ENCODE data around the gene STK10.

The STK10 gene

DNA sequence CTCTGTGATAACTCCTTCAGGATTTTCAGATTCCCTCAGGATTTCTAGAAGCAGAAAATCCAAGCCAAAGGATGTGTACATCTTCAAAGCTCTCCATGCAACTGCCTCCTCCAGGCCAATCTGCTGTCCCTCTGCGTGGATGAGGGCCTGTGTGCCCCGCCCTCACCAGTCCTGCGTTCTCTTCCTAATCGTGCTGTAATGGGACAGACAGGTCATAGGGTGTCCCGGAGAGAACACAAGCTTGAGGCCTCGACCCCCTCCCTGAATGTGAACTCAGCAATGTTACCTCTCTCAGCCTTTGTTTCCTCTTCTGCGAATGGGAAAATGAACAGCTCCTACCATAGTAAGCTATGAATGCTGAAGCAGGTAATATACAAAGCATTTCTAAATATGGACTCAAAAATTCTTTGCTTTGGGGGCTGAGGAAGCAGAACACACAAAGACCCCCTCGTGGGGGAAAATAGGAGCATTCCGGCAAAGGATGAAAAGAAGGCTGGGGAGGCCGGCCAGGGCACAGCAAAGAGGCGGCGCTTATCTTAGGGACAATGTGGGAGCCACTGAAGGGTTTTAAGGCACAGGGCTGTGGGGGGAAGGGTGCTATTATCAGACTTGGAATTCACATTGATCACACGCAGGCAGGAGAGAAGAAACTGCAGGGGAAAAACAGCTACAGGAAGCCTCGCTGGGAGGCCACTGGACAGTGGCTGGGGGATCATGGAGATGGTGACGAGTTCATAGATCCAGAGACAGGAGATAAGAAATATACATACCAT, 124.4 kb downstream of the STK10 start:
- no peak overlapping the region for H3K4me3 ChIP-seq (ENCODE audit: low read depth, low read length)

GRCh38 chr5:172059661-172060100, 128.3 kb downstream of the STK10 start:
- H3K4me3 ChIP-seq (ENCODE audit: low read depth, low read length) = no peak overlapping the region

DNA sequence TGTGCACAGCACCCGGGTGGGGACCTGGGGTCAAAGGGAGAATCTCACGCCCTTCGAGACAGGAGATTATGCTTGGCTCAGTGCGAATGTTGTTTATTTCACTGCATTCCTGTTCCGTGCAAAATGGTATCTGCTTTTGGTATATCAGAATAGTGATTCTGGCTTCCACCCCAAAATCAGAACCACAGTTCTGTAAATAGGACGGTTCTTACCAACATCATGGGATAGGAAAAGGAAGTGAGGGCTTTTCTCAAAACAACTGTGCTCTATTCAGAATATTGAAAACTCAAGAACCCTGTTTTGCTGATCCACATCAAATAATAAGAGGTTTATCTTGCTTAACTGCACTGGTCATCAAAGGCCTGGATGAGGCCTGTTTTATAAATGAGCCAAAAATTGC, 129.9 kb downstream of the STK10 start:
- H3K4me3 ChIP-seq (ENCODE audit: low read depth, low read length) = no peak overlapping the region

DNA sequence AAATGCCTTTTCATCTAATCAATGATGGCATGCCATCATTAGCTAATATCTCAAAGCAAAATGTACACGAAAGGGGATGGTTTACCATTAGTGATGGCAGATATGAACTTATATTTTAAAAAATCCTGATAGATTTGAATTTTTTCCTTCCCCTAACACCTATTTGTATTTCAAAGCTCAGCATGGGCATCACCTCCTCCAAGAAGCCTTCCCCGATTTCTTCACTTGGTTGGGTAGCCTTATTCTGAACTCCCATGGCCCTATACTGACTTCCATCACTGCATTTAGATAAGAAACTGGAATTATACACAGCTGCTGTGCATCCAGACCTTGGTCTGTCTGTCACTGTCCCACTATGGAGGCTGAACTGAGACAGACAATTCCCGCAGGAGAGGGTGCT, 132.0 kb downstream of the STK10 start:
- H3K4me3 ChIP-seq (ENCODE audit: low read depth, low read length) = no peak overlapping the region

- no peak overlapping the region for H3K4me3 ChIP-seq (ENCODE audit: low read depth, low read length)
Observed at GRCh38 chr5:172055421-172055820, 132.6 kb downstream of the STK10 start.

- H3K4me3 ChIP-seq (ENCODE audit: low read depth, low read length) = no peak overlapping the region
Observed at GRCh38 chr5:172054611-172055153, 133.3 kb downstream of the STK10 start.

- no peak overlapping the region for H3K4me3 ChIP-seq (ENCODE audit: low read depth, low read length)
Observed at GRCh38 chr5:172052450-172053236, 135.4 kb downstream of the STK10 start.

- H3K4me3 ChIP-seq (ENCODE audit: low read depth, low read length) = no peak overlapping the region
Observed at GRCh38 chr5:172051643-172052339, 136.2 kb downstream of the STK10 start.

- no peak overlapping the region for H3K4me3 ChIP-seq (ENCODE audit: low read depth, low read length)
Observed at GRCh38 chr5:172050080-172050479, 137.9 kb downstream of the STK10 start.

GRCh38 chr5:172049226-172049796, 138.7 kb downstream of the STK10 start:
- no peak overlapping the region for H3K4me3 ChIP-seq (ENCODE audit: low read depth, low read length)

DNA sequence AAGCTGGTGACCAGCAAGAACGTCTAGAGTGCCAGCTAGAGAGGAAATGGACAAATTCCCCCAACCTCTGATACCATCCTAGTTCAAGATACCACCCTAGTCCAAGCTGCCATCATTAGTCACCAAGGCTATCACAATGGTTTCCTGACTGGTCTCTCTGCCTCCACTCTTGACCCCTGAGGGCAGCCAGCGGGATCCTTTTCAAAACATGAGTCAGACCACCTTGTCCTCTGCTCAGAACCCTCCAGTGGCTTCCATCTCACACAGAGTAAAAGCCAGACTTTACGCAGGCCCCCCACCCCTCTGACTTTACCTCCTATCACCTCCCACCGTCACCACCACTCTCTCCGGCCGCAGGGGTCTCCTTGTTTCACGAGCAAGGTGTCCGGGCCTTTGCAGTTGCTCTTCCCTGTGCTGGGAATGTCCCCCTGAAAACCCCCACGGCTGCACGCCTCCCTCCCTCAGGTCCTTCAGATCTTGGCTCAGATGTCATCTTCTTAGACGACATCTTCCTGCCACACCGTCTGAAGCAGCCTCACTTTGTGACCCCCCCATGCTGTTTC, 139.4 kb downstream of the STK10 start:
- no peak overlapping the region for H3K4me3 ChIP-seq (ENCODE audit: low read depth, low read length)

GRCh38 chr5:172048170-172048422, 139.9 kb downstream of the STK10 start:
- H3K4me3 ChIP-seq (ENCODE audit: low read depth, low read length) = no peak overlapping the region

DNA sequence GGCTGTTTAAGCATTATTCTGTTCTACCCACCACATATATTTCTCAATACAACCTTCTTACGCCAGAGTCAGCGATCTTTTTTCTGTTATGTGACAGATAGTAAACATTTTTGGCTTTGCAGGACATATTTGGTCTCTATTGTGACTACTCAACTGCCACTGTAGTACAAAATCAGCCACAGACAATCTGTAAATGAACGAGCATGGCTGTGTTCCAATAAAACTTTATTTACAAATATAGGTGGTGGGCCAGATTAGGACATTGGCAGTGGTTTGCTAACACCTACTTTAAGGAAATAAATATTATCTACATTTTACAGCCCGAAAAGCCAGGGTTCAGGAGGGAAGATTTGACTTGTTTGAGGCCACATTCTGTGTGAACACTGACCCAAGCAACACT, 141.4 kb downstream of the STK10 start:
- H3K4me3 ChIP-seq (ENCODE audit: low read depth, low read length) = no peak overlapping the region

GRCh38 chr5:172045315-172045632, 142.8 kb downstream of the STK10 start:
- H3K4me3 ChIP-seq (ENCODE audit: low read depth, low read length) = no peak overlapping the region

GRCh38 chr5:172044631-172045314, 143.3 kb downstream of the STK10 start:
- no peak overlapping the region for H3K4me3 ChIP-seq (ENCODE audit: low read depth, low read length)

GRCh38 chr5:172043865-172044264, 144.2 kb downstream of the STK10 start:
- no peak overlapping the region for H3K4me3 ChIP-seq (ENCODE audit: low read depth, low read length)

GRCh38 chr5:172042183-172042582, 145.8 kb downstream of the STK10 start:
- no peak overlapping the region for H3K4me3 ChIP-seq (ENCODE audit: low read depth, low read length)

GRCh38 chr5:172038167-172038566, 149.9 kb downstream of the STK10 start:
- no peak overlapping the region for H3K4me3 ChIP-seq (ENCODE audit: low read depth, low read length)

- no peak overlapping the region for H3K4me3 ChIP-seq (ENCODE audit: low read depth, low read length)
Observed at GRCh38 chr5:172035049-172035448, 153.0 kb downstream of the STK10 start.

DNA sequence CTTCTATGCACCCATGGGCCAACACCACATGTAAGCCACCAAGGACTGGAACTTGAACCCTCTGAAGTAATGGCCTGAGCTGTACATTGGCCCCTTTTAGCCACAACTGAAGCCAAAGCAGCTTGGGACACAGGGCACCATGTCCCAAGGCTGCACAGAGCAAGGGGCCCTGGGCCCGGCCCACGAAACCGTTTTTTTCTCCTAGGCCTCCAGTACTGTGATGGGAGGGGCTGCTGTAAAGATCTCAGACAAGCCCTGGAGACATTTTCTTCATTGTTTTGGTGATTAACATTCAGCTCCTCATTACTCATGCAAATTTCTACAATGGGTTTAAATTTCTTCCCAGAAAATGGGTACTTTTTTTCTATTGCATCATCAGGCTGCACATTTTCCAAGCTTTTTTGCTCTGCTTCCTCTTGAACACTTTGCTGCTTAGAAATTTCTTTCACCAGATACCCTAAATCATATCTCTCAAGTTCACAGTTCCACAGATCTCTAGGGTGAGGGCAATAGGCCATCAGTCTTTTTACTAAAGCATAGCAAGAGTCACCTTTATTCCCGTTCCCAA, 156.0 kb downstream of the STK10 start:
- H3K4me3 ChIP-seq (ENCODE audit: low read depth, low read length) = no peak overlapping the region
